Ovary (tissue), 9 donors: ENCODE data around the gene CLN6. TPM values are rescaled to one million over a fixed set of nuclear protein-coding genes. Genes with fewer than 3 reads are reported as not detected.

Source experiments
- DNase-seq, 5 donors: peaks; one replicate each; pipeline ENCODE4 v3.0.0-alpha.2; 2019 to 2020
- H3K27ac ChIP-seq, 2 donors: fragments of 200-600 bp; one replicate each; pipeline versions ENCODE4 v1.5.1 to v1.8.0; 2019 to 2022
- H3K27me3 ChIP-seq: fragments of 200-600 bp; one replicate; pipeline ENCODE4 v1.8.0; 2022
- H3K36me3 ChIP-seq: fragments of 200-600 bp; sonication (generic); one replicate; pipeline ENCODE4 v1.5.1; 2019
- H3K4me1 ChIP-seq: one replicate; pipeline ENCODE4 v1.8.1; 2013; ENCODE audit warnings: mild to moderate bottlenecking, moderate library complexity; ENCODE audit not compliant: insufficient read depth
- H3K4me3 ChIP-seq: fragments of 200-600 bp; sonication (generic); one replicate; pipeline ENCODE4 v1.5.1; 2017
- H3K9me3 ChIP-seq, 2 donors: fragments of 200-600 bp in 1 of 2; sonication (generic) in 1 of 2; one replicate each; pipeline versions ENCODE4 v1.5.1 to v1.8.1; 2013 to 2019; ENCODE audit warnings: mild to moderate bottlenecking in 1 of 2, moderate library complexity in 1 of 2
- EP300 ChIP-seq: sonication (generic); formaldehyde crosslinking; IDR thresholded peaks from one replicate; pipeline ENCODE4 v1.6.1; 2017; ENCODE audit warnings: antibody characterized with exemption
- POLR2A ChIP-seq: fragments of 450-650 bp; IDR thresholded peaks from one replicate; pipeline ENCODE4 v1.6.1; 2017; ENCODE audit warnings: antibody characterized with exemption, mild to moderate bottlenecking, moderate library complexity
- WGBS, 3 donors: extraction: QIAGEN DNeasy Blood & Tissue Kit in 1 of 3; methylation state at CpG; one replicate each; pipeline versions ENCODE4 v1.1.5 to v1.1.7; 2013 to 2017; 5-methylcytosine and 5-hydroxymethylcytosine counted together
- intact Hi-C, 4 donors: fragments of 100-400 bp; cut with DNase I; formaldehyde crosslinking; loops; one replicate each; pipeline versions ENCODE4 v1.11.0 to v1.15.1; 2022 to 2023
- polyA plus RNA-seq, 2 donors: library from polyadenylated mRNA; stranded (reverse); fragments of 200-250 nt in 1 of 2; fragments of 350-450 nt in 1 of 2; fragmentation: Illumina TruSeq in 1 of 2; extraction: RNeasy Lipid Tissue Mini Kit (QIAGEN cat#74804) in 1 of 2; gene quantifications; one replicate each; pipeline ENCODE4 v1.2.3, GENCODE V29; 2013 to 2014
- total RNA-seq, 7 donors: library from RNA; depleted of rRNA in 2 of 7; stranded (reverse); fragments of >200 nt in 2 of 7; fragmentation: NEBNext Ultra II Directional in 3 of 7; extraction: Animal tissue kit (Norgen Biotek cat#: 25700) in 3 of 7; gene quantifications; one replicate each; pipeline versions ENCODE4 v1.1.0 to v1.2.4, GENCODE V29; 2016 to 2023
- TF ChIP-seq, protein P1 (sequence below), 3 donors: fragments of 450-650 bp in 2 of 3; fragments of 200-600 bp in 1 of 3; IDR thresholded peaks; one replicate each; pipeline versions ENCODE4 v1.5.1 to v1.8.0; 2016 to 2022; ENCODE audit warnings: antibody characterized with exemption in 3 of 3, mild to moderate bottlenecking in 1 of 3
- donor health status: DM: no; HTN: no; CAD: no; lungs with moderate emphysema.
- donor health status: DM: no; HTN: no; CAD: no.
- donor health status: Bipolar disorder and iron deficiency.
- donor health status: DM: yes; HTN: yes; CAD: no.
- donor health status: DM: no; HTN: no; CAD: no.
- donor health status: DM: yes; HTN: yes; CAD: no.

CLN6 gene
- total and polyA plus RNA-seq, 9 donors, result 6.3 to 21.8 (median 12.0) TPM

GRCh38 chr15:68232449-68232848 is 2.9 kb upstream of the CLN6 start:
- no peak overlapping the region for H3K27ac ChIP-seq
- no peaks in the 10 kb centered on the region for H3K36me3 ChIP-seq
- H3K9me3 ChIP-seq, result no peaks in the 10 kb centered on the region
- intact Hi-C loops, result no loop called here
- H3K27me3 ChIP-seq, result no peaks in the 10 kb centered on the region
- H3K4me3 ChIP-seq, result no peak overlapping the region
- H3K4me1 ChIP-seq, result peaks cover 9% of the 10 kb centered on the region
- DNase-seq, result no peak
- no peak for TF ChIP-seq POLR2A
- no peak for TF ChIP-seq EP300
- WGBS, 3 donors, result 87 to 93% (median 87%) methylated on average over 6 of the region's 6 CpGs

DNA sequence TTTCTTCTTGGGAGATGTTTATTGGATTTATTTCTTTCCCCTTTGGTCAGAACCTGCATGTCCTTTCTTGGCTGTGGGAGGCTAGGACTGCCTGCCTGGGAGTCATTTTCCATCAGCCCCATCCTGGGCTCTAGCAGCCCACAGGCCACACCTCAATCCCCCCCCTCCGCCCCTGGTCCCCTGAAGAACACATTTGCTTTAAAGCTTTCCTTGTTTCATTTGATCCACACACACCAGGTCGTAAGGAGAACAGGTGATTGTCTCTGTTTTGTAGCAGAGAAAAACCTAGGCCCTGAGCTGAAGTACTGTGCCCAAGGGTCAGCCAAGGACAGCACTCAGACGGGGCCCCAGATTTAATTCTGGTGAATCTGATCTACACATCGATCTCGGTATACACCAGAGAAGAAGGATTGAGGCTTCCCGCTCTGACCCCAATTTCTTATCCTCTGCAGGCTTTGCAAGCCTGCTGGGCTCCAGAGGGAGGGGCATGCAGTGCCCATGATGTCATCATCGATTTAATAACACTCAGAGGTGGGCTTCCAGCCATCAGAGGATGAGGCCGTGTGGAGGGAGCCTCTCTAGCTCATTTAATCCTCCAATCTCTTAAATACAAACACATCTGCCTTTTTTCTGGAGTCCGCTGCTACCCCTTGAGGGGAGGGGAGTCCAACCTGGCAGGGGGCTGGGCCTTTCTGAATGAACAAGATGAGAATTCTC is 1.7 kb upstream of the CLN6 start:
- no peak overlapping the region for H3K27ac ChIP-seq
- no peak overlapping the region for H3K4me3 ChIP-seq
- peaks cover 9% of the 10 kb centered on the region for H3K4me1 ChIP-seq
- intact Hi-C loops, result no loop called here
- DNase-seq, result no peak
- no peaks in the 10 kb centered on the region for H3K27me3 ChIP-seq
- no peaks in the 10 kb centered on the region for H3K36me3 ChIP-seq
- WGBS, 3 donors, result 69 to 79% (median 76%) methylated on average over 9 of the region's 9 CpGs
- H3K9me3 ChIP-seq, result no peaks in the 10 kb centered on the region
- TF ChIP-seq POLR2A (no peak), EP300 (no peak)
- TF ChIP-seq, protein P1, sequence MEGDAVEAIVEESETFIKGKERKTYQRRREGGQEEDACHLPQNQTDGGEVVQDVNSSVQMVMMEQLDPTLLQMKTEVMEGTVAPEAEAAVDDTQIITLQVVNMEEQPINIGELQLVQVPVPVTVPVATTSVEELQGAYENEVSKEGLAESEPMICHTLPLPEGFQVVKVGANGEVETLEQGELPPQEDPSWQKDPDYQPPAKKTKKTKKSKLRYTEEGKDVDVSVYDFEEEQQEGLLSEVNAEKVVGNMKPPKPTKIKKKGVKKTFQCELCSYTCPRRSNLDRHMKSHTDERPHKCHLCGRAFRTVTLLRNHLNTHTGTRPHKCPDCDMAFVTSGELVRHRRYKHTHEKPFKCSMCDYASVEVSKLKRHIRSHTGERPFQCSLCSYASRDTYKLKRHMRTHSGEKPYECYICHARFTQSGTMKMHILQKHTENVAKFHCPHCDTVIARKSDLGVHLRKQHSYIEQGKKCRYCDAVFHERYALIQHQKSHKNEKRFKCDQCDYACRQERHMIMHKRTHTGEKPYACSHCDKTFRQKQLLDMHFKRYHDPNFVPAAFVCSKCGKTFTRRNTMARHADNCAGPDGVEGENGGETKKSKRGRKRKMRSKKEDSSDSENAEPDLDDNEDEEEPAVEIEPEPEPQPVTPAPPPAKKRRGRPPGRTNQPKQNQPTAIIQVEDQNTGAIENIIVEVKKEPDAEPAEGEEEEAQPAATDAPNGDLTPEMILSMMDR (IDR thresholded peaks at IDR 0.05), result no peak

DNA sequence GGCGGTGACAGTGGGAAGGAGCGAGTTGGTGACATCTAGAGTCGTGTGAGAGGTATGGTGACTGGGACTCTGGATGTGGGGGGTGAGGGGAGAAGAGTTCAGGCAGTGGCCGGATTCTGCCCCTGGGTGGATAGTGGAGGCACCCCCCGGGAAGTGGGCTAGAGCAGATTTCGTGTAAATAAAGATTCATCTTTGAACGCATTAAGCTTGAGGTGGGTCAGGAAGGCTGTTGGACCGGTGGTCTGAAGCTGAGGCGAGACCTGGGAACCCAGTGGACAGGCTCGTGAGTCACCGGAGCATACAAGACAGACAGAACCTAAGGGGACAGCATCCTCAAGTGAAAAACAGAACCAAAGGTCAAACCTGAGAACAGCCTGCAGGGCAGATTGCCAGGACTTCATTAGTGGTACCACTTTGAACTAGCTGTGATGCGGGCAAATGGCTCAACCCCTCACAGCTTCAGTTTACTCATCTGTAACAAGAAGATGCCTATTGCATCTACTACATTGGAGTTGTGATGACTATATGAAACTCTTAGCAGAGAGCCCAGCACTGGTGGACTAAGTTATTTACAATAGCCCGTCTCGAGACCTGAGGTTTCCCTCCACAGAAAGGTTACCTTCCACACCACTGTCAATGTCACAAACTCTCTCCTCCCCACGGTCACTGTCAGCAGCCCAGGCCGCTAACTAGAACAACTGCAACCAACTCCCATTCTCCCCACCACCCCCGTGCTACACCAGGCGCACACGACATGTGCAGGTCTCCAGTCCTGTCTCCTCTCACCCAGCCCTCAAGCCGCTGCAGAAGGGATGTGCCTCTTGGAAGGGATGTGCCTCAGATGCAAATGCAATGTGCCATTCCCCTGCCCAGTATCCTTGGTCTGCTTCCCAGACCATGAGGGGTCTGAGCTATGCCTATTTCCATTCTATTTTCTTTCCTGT is 901 bp upstream of the CLN6 start:
- intact Hi-C loops, result no loop called here
- Histone ChIP-seq H3K4me1 (peaks cover 9% of the 10 kb centered on the region), H3K4me3 (peak overlapping the region; percentile 94), H3K27me3 (no peaks in the 10 kb centered on the region), H3K9me3 (no peaks in the 10 kb centered on the region), H3K36me3 (no peaks in the 10 kb centered on the region), H3K27ac (peak overlapping the region; percentile 55 to 74)
- peak in 2 of 5 donors; percentile 44 to 59 for DNase-seq
- 52 to 58% (median 53%) methylated on average over 20 of the region's 20 CpGs for WGBS, 3 donors
- TF ChIP-seq, protein P1 (IDR thresholded peaks at IDR 0.05), result no peak
- TF ChIP-seq POLR2A, result no peak
- no peak for TF ChIP-seq EP300

DNA sequence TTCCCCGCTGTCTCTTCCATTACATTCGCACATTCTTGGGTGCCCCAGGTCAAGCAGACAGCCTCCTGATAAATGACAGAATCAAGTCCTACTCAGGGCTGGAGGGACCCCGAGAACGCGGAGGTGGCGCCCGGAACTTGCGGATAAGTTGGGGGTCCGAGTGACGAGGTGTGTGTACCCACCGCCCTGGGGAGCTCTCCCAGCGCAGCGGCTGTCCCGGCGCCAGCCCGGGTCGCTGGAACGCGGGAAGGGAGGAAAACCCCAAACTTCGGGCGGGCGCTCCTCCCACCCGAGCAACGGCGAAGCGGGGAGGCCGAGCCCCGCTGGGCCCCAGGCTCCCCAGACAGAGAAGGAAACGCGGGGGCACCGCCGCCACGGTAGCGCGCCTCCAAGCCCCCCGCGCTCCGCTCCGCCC is 550 bp downstream of the CLN6 start:
- TF ChIP-seq POLR2A (no peak), EP300 (no peak)
- TF ChIP-seq, protein P1 (IDR thresholded peaks at IDR 0.05), result no peak
- DNase-seq, result peak in 1 of 5 donors; percentile 29

More for the DNA sequence above, 550 bp downstream of the CLN6 start:
- Histone ChIP-seq H3K9me3 (no peaks in the 10 kb centered on the region), H3K4me3 (peak overlapping the region; percentile 94), H3K36me3 (no peaks in the 10 kb centered on the region), H3K27ac (peak overlapping the region; percentile 55 to 74), H3K4me1 (peaks cover 9% of the 10 kb centered on the region), H3K27me3 (no peaks in the 10 kb centered on the region)
- WGBS, 3 donors, result 0 to 1% (median 0%) methylated on average over 19 to 39 of the region's 39 CpGs
- intact Hi-C loops, result no loop called here
